Measurements from ENCODE around the gene ODAD2. TPM values are rescaled to one million over a fixed set of nuclear protein-coding genes. Genes with fewer than 3 reads are reported as not detected.

The ODAD2 gene
- total RNA-seq, 2 donors from 2014 or later = 0.09 to 0.42 TPM

- DNase-seq (no peak), ATAC-seq (no peak)
- intact Hi-C loops (cut with DNase I, micrococcal nuclease) = no loop called here
Measured at GRCh38 chr10:27889518-27889917, 109.4 kb downstream of the ODAD2 start.

- intact Hi-C loops (cut with DNase I, micrococcal nuclease) = no loop called here
- ATAC-seq = no peak
- DNase-seq = no peak
Measured at GRCh38 chr10:27884185-27884641, 114.7 kb downstream of the ODAD2 start.

- intact Hi-C loops (cut with DNase I, micrococcal nuclease) = no loop called here
- DNase-seq (no peak), ATAC-seq (no peak)
Measured at GRCh38 chr10:27878281-27878680, 120.6 kb downstream of the ODAD2 start.

GRCh38 chr10:27865221-27865635, 133.7 kb downstream of the ODAD2 start:
- DNase-seq = no peak
- no peak for ATAC-seq
- intact Hi-C loops (cut with DNase I, micrococcal nuclease) = no loop called here

- ATAC-seq (no peak), DNase-seq (no peak)
- intact Hi-C loops (cut with DNase I, micrococcal nuclease) = no loop called here
Measured at GRCh38 chr10:27861781-27862180, 137.1 kb downstream of the ODAD2 start.

GRCh38 chr10:27857616-27858015, 141.3 kb downstream of the ODAD2 start:
- DNase-seq (no peak), ATAC-seq (no peak)
- intact Hi-C loops (cut with DNase I, micrococcal nuclease) = no loop called here

GRCh38 chr10:27844223-27844622, 154.7 kb downstream of the ODAD2 start:
- DNase-seq = no peak
- no peak for ATAC-seq
- intact Hi-C loops (cut with DNase I, micrococcal nuclease) = no loop called here

GRCh38 chr10:27838901-27839300, 160.0 kb downstream of the ODAD2 start:
- ATAC-seq (no peak), DNase-seq (no peak)
- intact Hi-C loops (cut with DNase I, micrococcal nuclease) = no loop called here

- DNase-seq = no peak
- ATAC-seq = no peak
- intact Hi-C loops (cut with DNase I, micrococcal nuclease) = no loop called here
Measured at GRCh38 chr10:27838361-27838760, 160.5 kb downstream of the ODAD2 start.

- intact Hi-C loops (cut with DNase I, micrococcal nuclease) = no loop called here
- no peak for DNase-seq
- ATAC-seq = no peak
Measured at GRCh38 chr10:27834476-27834875, 164.4 kb downstream of the ODAD2 start.

- no peak for DNase-seq
- ATAC-seq = no peak
- intact Hi-C loops (cut with DNase I, micrococcal nuclease) = no loop called here
Measured at GRCh38 chr10:27833792-27834191, 165.1 kb downstream of the ODAD2 start.

GRCh38 chr10:27832826-27833225, 166.1 kb downstream of the ODAD2 start:
- ATAC-seq (no peak), DNase-seq (no peak)
- intact Hi-C loops (cut with DNase I, micrococcal nuclease) = no loop called here

GRCh38 chr10:27826369-27826768, 172.5 kb downstream of the ODAD2 start:
- ATAC-seq = no peak
- no peak for DNase-seq
- intact Hi-C loops (cut with DNase I, micrococcal nuclease) = no loop called here

GRCh38 chr10:27822301-27822700, 176.6 kb downstream of the ODAD2 start:
- intact Hi-C loops (cut with DNase I, micrococcal nuclease) = no loop called here
- no peak for ATAC-seq
- DNase-seq = no peak

- intact Hi-C loops (cut with DNase I, micrococcal nuclease) = no loop called here
- DNase-seq (no peak), ATAC-seq (no peak)
Measured at GRCh38 chr10:27820637-27821036, 178.2 kb downstream of the ODAD2 start.

GRCh38 chr10:27819781-27820531, 178.9 kb downstream of the ODAD2 start:
- no peak for DNase-seq
- no peak for ATAC-seq
- intact Hi-C loops (cut with DNase I, micrococcal nuclease) = no loop called here

GRCh38 chr10:27816320-27816719, 182.6 kb downstream of the ODAD2 start:
- DNase-seq (no peak), ATAC-seq (no peak)
- intact Hi-C loops (cut with DNase I, micrococcal nuclease) = no loop called here

GRCh38 chr10:27815846-27816245, 183.0 kb downstream of the ODAD2 start:
- ATAC-seq (no peak), DNase-seq (no peak)
- intact Hi-C loops (cut with DNase I, micrococcal nuclease) = no loop called here

GRCh38 chr10:27815261-27815660, 183.6 kb downstream of the ODAD2 start:
- DNase-seq = no peak
- intact Hi-C loops (cut with DNase I, micrococcal nuclease) = no loop called here
- no peak for ATAC-seq

- intact Hi-C loops (cut with DNase I, micrococcal nuclease) = no loop called here
- ATAC-seq = no peak
Measured at GRCh38 chr10:27805180-27805579, 193.7 kb downstream of the ODAD2 start.

GRCh38 chr10:27804136-27804535, 194.7 kb downstream of the ODAD2 start:
- ATAC-seq = no peak
- no peak for DNase-seq
- intact Hi-C loops (cut with DNase I, micrococcal nuclease) = no loop called here

More at GRCh38 chr10:27805180-27805579, 193.7 kb downstream of the ODAD2 start:
- DNase-seq = no peak

Measured in left colon (tissue), 2 donors.